Measurements from ENCODE around the gene LDB3. TPM values are rescaled to one million over a fixed set of nuclear protein-coding genes. Genes with fewer than 3 reads are reported as not detected.

The LDB3 gene
- total and polyA plus RNA-seq, 2 donors (not counting 1 experiment from before 2014, with no cell fraction given), result under 0.01 to 0.20 TPM

GRCh38 chr10:86662186-86663045 is 5.9 kb upstream of the LDB3 start:
- H3K36me3 ChIP-seq (ENCODE audit: control insufficient read depth, insufficient read depth, low read length), result no peaks in the 10 kb centered on the region
- TF ChIP-seq, protein P1, sequence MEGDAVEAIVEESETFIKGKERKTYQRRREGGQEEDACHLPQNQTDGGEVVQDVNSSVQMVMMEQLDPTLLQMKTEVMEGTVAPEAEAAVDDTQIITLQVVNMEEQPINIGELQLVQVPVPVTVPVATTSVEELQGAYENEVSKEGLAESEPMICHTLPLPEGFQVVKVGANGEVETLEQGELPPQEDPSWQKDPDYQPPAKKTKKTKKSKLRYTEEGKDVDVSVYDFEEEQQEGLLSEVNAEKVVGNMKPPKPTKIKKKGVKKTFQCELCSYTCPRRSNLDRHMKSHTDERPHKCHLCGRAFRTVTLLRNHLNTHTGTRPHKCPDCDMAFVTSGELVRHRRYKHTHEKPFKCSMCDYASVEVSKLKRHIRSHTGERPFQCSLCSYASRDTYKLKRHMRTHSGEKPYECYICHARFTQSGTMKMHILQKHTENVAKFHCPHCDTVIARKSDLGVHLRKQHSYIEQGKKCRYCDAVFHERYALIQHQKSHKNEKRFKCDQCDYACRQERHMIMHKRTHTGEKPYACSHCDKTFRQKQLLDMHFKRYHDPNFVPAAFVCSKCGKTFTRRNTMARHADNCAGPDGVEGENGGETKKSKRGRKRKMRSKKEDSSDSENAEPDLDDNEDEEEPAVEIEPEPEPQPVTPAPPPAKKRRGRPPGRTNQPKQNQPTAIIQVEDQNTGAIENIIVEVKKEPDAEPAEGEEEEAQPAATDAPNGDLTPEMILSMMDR (conservative IDR thresholded peaks at IDR 0.05 in 1 of 2, IDR thresholded peaks at IDR 0.05 in 1 of 2; ENCODE audit: low read depth in 1 of 2, low read length in 2 of 2), result no peak
- no peak for TF ChIP-seq EZH2 (IDR thresholded peaks at IDR 0.05; ENCODE audit: low read length, missing control alignments)
- no peaks in the 10 kb centered on the region for H3K4me1 ChIP-seq (ENCODE audit: control insufficient read depth, extremely low read depth, insufficient read depth, low read length)
- H3K27ac ChIP-seq (ENCODE audit: insufficient read depth, low read length), result no peak overlapping the region
- no peaks in the 10 kb centered on the region for H3K9me3 ChIP-seq (ENCODE audit: control insufficient read depth, insufficient read depth, low read depth, low read length)
- H3K4me3 ChIP-seq (replicated peaks in 1 of 4; ENCODE audit: control extremely low read depth in 1 of 4, insufficient read depth in 1 of 4, low read depth in 3 of 4, low read length in 4 of 4), result no peak overlapping the region
- no peak for DNase-seq (ENCODE audit: low read depth in 2 of 2)
- no peaks in the 10 kb centered on the region for H4K20me1 ChIP-seq (ENCODE audit: control insufficient read depth, extremely low read depth, insufficient read depth, low read length)
- no peak overlapping the region for H3K9ac ChIP-seq (ENCODE audit: insufficient read depth, low read length)
- no peak overlapping the region for H3K4me2 ChIP-seq (ENCODE audit: extremely low read depth, insufficient read depth, low read length)
- no peaks in the 10 kb centered on the region for H3K27me3 ChIP-seq (ENCODE audit: control insufficient read depth, insufficient read depth, low read length)
- no peak overlapping the region for H2AFZ ChIP-seq (ENCODE audit: low read length)
- no peaks in the 10 kb centered on the region for H3K79me2 ChIP-seq (ENCODE audit: control insufficient read depth, insufficient read depth, low read length)

DNA sequence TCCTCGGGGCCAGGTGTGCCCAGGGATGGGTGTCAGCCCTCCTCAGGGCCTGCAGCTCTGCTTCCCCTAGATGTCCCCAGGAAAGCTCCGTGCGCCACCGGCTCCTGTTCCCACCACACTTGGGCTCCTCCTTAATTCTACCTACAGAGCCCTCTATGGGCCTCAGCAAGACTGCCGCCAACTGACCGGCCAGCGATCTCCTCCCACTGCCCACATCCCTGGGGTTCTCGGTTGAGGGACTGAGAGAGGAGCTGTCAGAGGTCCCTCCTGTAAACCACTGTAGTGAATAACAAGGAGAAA is 5.3 kb upstream of the LDB3 start:
- Histone ChIP-seq H3K4me1 (ENCODE audit: control insufficient read depth, extremely low read depth, insufficient read depth, low read length) (no peaks in the 10 kb centered on the region), H4K20me1 (ENCODE audit: control insufficient read depth, extremely low read depth, insufficient read depth, low read length) (no peaks in the 10 kb centered on the region), H3K79me2 (ENCODE audit: control insufficient read depth, insufficient read depth, low read length) (no peaks in the 10 kb centered on the region), H3K36me3 (ENCODE audit: control insufficient read depth, insufficient read depth, low read length) (no peaks in the 10 kb centered on the region), H3K9ac (ENCODE audit: insufficient read depth, low read length) (no peak overlapping the region), H3K4me2 (ENCODE audit: extremely low read depth, insufficient read depth, low read length) (no peak overlapping the region), H3K27me3 (ENCODE audit: control insufficient read depth, insufficient read depth, low read length) (no peaks in the 10 kb centered on the region), H3K9me3 (ENCODE audit: control insufficient read depth, insufficient read depth, low read depth, low read length) (no peaks in the 10 kb centered on the region), H2AFZ (ENCODE audit: low read length) (no peak overlapping the region), H3K27ac (ENCODE audit: insufficient read depth, low read length) (no peak overlapping the region), H3K4me3 (replicated peaks in 1 of 4; ENCODE audit: control extremely low read depth in 1 of 4, insufficient read depth in 1 of 4, low read depth in 3 of 4, low read length in 4 of 4) (no peak overlapping the region)
- TF ChIP-seq, protein P1 (conservative IDR thresholded peaks at IDR 0.05 in 1 of 2, IDR thresholded peaks at IDR 0.05 in 1 of 2; ENCODE audit: low read depth in 1 of 2, low read length in 2 of 2), result no peak
- no peak for TF ChIP-seq EZH2 (IDR thresholded peaks at IDR 0.05; ENCODE audit: low read length, missing control alignments)
- no peak for DNase-seq (ENCODE audit: low read depth in 2 of 2)

DNA sequence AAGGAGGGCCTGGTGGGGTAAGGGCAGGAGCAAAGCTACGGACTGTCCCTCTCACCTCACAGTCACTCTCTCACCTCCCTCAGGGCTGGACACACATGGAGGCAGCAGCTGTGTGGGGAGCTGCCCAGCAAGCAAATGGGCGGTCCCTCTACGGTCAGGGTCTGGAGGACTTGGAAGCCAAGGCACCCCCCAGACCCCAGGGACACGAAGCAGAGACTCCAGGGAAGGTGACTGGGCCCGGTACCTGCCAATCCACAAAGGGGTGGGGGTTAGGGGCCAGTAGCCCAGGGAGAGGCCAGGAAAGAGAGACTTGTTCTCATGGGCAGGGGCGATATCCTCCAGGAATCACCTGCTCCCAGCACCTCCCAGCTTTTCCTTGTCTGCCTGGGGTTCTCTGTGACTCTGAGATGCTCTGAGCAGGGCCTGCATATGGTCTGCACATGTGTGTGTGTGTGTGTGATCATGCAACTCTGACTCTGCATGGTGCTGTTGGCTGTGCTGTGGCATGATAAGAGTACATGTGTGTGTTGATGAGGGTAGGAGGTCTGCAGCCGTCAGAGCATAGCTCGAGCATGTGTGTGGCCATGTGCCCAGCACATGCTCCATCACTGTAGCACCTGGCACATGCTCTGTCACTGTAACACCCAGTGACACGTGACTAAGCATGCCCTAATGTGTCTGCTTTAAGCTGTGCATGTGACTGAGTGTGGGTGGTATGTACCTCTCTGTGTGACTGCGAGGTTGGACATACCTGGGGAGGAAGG is 4.6 kb upstream of the LDB3 start:
- Histone ChIP-seq H3K4me3 (replicated peaks in 1 of 4; ENCODE audit: control extremely low read depth in 1 of 4, insufficient read depth in 1 of 4, low read depth in 3 of 4, low read length in 4 of 4) (no peak overlapping the region), H3K4me2 (ENCODE audit: extremely low read depth, insufficient read depth, low read length) (no peak overlapping the region), H3K27me3 (ENCODE audit: control insufficient read depth, insufficient read depth, low read length) (no peaks in the 10 kb centered on the region), H3K9ac (ENCODE audit: insufficient read depth, low read length) (no peak overlapping the region), H3K36me3 (ENCODE audit: control insufficient read depth, insufficient read depth, low read length) (no peaks in the 10 kb centered on the region), H3K79me2 (ENCODE audit: control insufficient read depth, insufficient read depth, low read length) (no peaks in the 10 kb centered on the region), H4K20me1 (ENCODE audit: control insufficient read depth, extremely low read depth, insufficient read depth, low read length) (no peaks in the 10 kb centered on the region), H3K4me1 (ENCODE audit: control insufficient read depth, extremely low read depth, insufficient read depth, low read length) (no peaks in the 10 kb centered on the region), H2AFZ (ENCODE audit: low read length) (no peak overlapping the region), H3K27ac (ENCODE audit: insufficient read depth, low read length) (no peak overlapping the region), H3K9me3 (ENCODE audit: control insufficient read depth, insufficient read depth, low read depth, low read length) (no peaks in the 10 kb centered on the region)
- no peak for TF ChIP-seq EZH2 (IDR thresholded peaks at IDR 0.05; ENCODE audit: low read length, missing control alignments)
- TF ChIP-seq, protein P1 (conservative IDR thresholded peaks at IDR 0.05 in 1 of 2, IDR thresholded peaks at IDR 0.05 in 1 of 2; ENCODE audit: low read depth in 1 of 2, low read length in 2 of 2), result no peak
- no peak for DNase-seq (ENCODE audit: low read depth in 2 of 2)

All from fibroblast of lung (primary cell).